Esophagus (tissue), 2 donors: ENCODE measurements around the gene HSPD1. TPM values are rescaled to one million over a fixed set of nuclear protein-coding genes. Genes with fewer than 3 reads are reported as not detected.
"Not testable (repeated sequence)": the region's sequence is repeated elsewhere in the genome, so short reads cannot be mapped to it uniquely, and the experiment has no call there.

Experiments
- H3K27ac ChIP-seq, 2 donors: one replicate each; pipeline ENCODE4 v1.5.1; 2013; ENCODE audit warnings: low read depth in 2 of 2, mild to moderate bottlenecking in 2 of 2, inconsistent platforms in 1 of 2, low read length in 1 of 2, moderate library complexity in 1 of 2
- H3K27me3 ChIP-seq, 2 donors: one replicate each; pipeline ENCODE4 v1.6.1; 2013; ENCODE audit warnings: low read length in 2 of 2, control low read depth in 1 of 2, mild to moderate bottlenecking in 1 of 2; ENCODE audit not compliant: insufficient read depth in 2 of 2, control insufficient read depth in 1 of 2
- H3K36me3 ChIP-seq, 2 donors: one replicate each; pipeline ENCODE4 v1.6.1; 2013; ENCODE audit warnings: low read length in 1 of 2; ENCODE audit not compliant: control insufficient read depth in 2 of 2, insufficient read depth in 2 of 2
- H3K4me1 ChIP-seq, 2 donors: one replicate each; pipeline ENCODE4 v1.6.1; 2013; ENCODE audit warnings: low read length in 1 of 2; ENCODE audit not compliant: control insufficient read depth in 2 of 2, insufficient read depth in 2 of 2
- H3K4me3 ChIP-seq, 2 donors: one replicate each; pipeline ENCODE4 v1.5.1; 2013; ENCODE audit warnings: low read length in 2 of 2, mild to moderate bottlenecking in 2 of 2, low read depth in 1 of 2, moderate library complexity in 1 of 2
- H3K9me3 ChIP-seq, 2 donors: one replicate each; pipeline ENCODE4 v1.6.1; 2013; ENCODE audit warnings: mild to moderate bottlenecking in 2 of 2, low read depth in 1 of 2, low read length in 1 of 2, moderate library complexity in 1 of 2; ENCODE audit not compliant: control insufficient read depth in 2 of 2, insufficient read depth in 1 of 2
- WGBS, 2 donors: extraction: QIAGEN DNeasy Blood & Tissue Kit; methylation state at CpG; one replicate each; pipeline ENCODE4 v1.1.7; 2013; 5-methylcytosine and 5-hydroxymethylcytosine counted together
- polyA plus RNA-seq, 2 donors: library from polyadenylated mRNA; stranded (reverse); fragments of 200-250 nt; gene quantifications; one replicate each; pipeline ENCODE4 v1.2.3, GENCODE V29; 2013
- donor health status: healthy with polysubstance abuse.
- donor health status: Bipolar disorder and iron deficiency.

HSPD1 gene
- polyA plus RNA-seq, 2 donors, result 75.0 to 120 TPM

- H3K9me3 ChIP-seq, result no peaks in the 10 kb centered on the region
- no peaks in the 10 kb centered on the region for H3K4me1 ChIP-seq
- peak overlapping the region; percentile 94 to 98 for H3K27ac ChIP-seq
- 7 to 11% methylated on average over 14 of the region's 14 CpGs for WGBS, 2 donors
- H3K36me3 ChIP-seq, result peaks cover 3 to 4% of the 10 kb centered on the region in 2 donors
- peak overlapping the region; percentile 76 to 95 for H3K4me3 ChIP-seq
- no peaks in the 10 kb centered on the region for H3K27me3 ChIP-seq
Measured at GRCh38 chr2:197498235-197498936, 1.3 kb downstream of the HSPD1 start.

- Histone ChIP-seq H3K27ac (no peak overlapping the region), H3K4me1 (no peaks in the 10 kb centered on the region), H3K4me3 (no peak overlapping the region), H3K9me3 (no peaks in the 10 kb centered on the region), H3K27me3 (no peaks in the 10 kb centered on the region), H3K36me3 (peaks cover 3 to 4% of the 10 kb centered on the region in 2 donors)
- WGBS, 2 donors, result 21% methylated on average over 2 of the region's 2 CpGs
Measured at GRCh38 chr2:197497326-197497725, 2.3 kb downstream of the HSPD1 start.

- no peaks in the 10 kb centered on the region for H3K9me3 ChIP-seq
- H3K4me3 ChIP-seq, result no peak overlapping the region
- H3K4me1 ChIP-seq, result no peaks in the 10 kb centered on the region
- H3K27me3 ChIP-seq, result no peaks in the 10 kb centered on the region
- H3K36me3 ChIP-seq, result peaks cover 8 to 9% of the 10 kb centered on the region in 2 donors
- no peak overlapping the region for H3K27ac ChIP-seq
Measured at GRCh38 chr2:197496695-197497094, 2.9 kb downstream of the HSPD1 start.

- Histone ChIP-seq H3K36me3 (peaks cover 9% of the 10 kb centered on the region in 2 donors), H3K27ac (no peak overlapping the region), H3K9me3 (no peaks in the 10 kb centered on the region)
Measured at GRCh38 chr2:197495433-197496134, 4.1 kb downstream of the HSPD1 start.

GRCh38 chr2:197487385-197487784 lies 12.3 kb downstream of the HSPD1 start:
- Histone ChIP-seq H3K36me3 (peaks cover 9 to 22% of the 10 kb centered on the region in 2 donors), H3K9me3 (peaks cover 4 to 5% of the 10 kb centered on the region in 2 donors), H3K4me3 (no peak overlapping the region), H3K4me1 (no peaks in the 10 kb centered on the region), H3K27me3 (no peaks in the 10 kb centered on the region), H3K27ac (no peak overlapping the region)
- WGBS, 2 donors, result 85 to 94% methylated on average over 4 of the region's 4 CpGs

More at GRCh38 chr2:197495433-197496134, 4.1 kb downstream of the HSPD1 start:
- no peak overlapping the region for H3K4me3 ChIP-seq
- whole genome bisulfite sequencing, 2 donors, result 86 to 92% methylated on average over 2 of the region's 2 CpGs
- no peaks in the 10 kb centered on the region for H3K4me1 ChIP-seq
- no peaks in the 10 kb centered on the region for H3K27me3 ChIP-seq

- peaks cover 5 to 15% of the 10 kb centered on the region in 2 donors for H3K36me3 ChIP-seq
- H3K27me3 ChIP-seq, result no peaks in the 10 kb centered on the region
- H3K4me1 ChIP-seq, result no peaks in the 10 kb centered on the region
- H3K27ac ChIP-seq, result no peak overlapping the region
- 90 to 95% methylated on average over 2 of the region's 2 CpGs for WGBS, 2 donors
- peaks cover 4 to 5% of the 10 kb centered on the region in 2 donors for H3K9me3 ChIP-seq
- no peak overlapping the region for H3K4me3 ChIP-seq
Measured at GRCh38 chr2:197486175-197486574, 13.5 kb downstream of the HSPD1 start.

GRCh38 chr2:197484248-197484647 lies 15.4 kb downstream of the HSPD1 start:
- WGBS, 2 donors, result 92 to 98% methylated on average over 3 of the region's 3 CpGs
- H3K4me1 ChIP-seq, H3K4me3 ChIP-seq, H3K9me3 ChIP-seq, H3K27ac ChIP-seq, H3K27me3 ChIP-seq: not testable (repeated sequence)
- peaks cover 5 to 10% of the 10 kb centered on the region in 2 donors for H3K36me3 ChIP-seq

GRCh38 chr2:197480165-197481036 lies 19.2 kb downstream of the HSPD1 start:
- 89 to 93% methylated on average over 9 of the region's 9 CpGs for WGBS, 2 donors
- H3K36me3 ChIP-seq, result peaks cover 5 to 13% of the 10 kb centered on the region in 2 donors
- peaks cover 4 to 5% of the 10 kb centered on the region in 2 donors for H3K9me3 ChIP-seq

GRCh38 chr2:197477797-197478196 lies 21.8 kb downstream of the HSPD1 start:
- Histone ChIP-seq H3K27ac (no peak overlapping the region), H3K4me1 (no peaks in the 10 kb centered on the region), H3K4me3 (no peak overlapping the region), H3K36me3 (peaks cover 5 to 15% of the 10 kb centered on the region in 2 donors), H3K9me3 (no peaks in the 10 kb centered on the region), H3K27me3 (no peaks in the 10 kb centered on the region)
- 97 to 98% methylated on average over 3 of the region's 3 CpGs for WGBS, 2 donors

More at GRCh38 chr2:197480165-197481036, 19.2 kb downstream of the HSPD1 start:
- Histone ChIP-seq H3K4me3 (no peak overlapping the region), H3K4me1 (no peaks in the 10 kb centered on the region), H3K27me3 (no peaks in the 10 kb centered on the region), H3K27ac (peak overlapping the region in 1 of 2 donors; percentile 1)
